GM11168 (cell line): ENCODE results near the gene METTL18.

Experiments used
- in situ Hi-C: fragments of 300-500 bp; cut with MboI; formaldehyde crosslinking; loops from one replicate; pipeline ENCODE4 v1.12.0; 2022; ENCODE audit warnings: low sequenced_read_pairs; ENCODE audit not compliant: unreplicated experiment

METTL18 gene

DNA sequence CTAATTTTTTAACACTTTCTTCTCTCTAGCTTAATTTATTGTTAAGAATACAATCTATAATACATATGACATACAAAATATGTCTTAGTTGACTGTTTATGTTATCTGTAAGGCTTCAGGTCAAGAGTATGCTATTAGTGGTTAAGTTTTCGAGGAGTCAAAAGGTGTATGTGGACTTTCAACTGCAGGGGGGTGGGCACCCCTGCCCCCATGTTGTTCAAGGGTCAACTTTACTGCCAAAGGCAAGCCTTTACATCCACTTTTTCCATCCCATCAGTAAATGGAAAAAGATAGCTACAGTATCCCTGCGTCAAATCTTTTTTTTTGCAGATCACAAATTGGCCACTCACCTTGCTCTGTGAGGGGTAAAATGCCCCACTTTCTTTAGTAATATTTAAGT lies 6.3 kb downstream of the METTL18 start:
- in situ Hi-C loops, result no loop called here

DNA sequence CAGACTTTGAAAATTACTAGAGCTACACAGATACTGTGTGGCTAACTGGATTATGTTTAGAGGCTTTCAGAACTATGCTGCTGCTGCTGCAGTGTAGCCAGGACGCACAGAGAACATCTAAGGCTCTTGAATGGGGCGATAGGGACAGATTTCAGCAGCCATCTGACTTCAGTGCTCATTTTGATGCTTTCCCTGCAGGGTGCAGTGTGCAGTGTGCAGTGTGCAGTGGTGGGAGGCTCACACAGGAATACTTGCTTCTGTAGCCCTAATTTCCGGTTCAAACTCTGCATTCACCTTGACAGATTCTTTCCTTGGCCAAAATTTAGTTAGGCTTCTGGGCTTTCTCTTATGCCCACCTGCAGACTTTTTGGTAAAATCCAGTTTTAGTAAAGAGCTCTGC lies 7.7 kb downstream of the METTL18 start:
- in situ Hi-C loops, result no loop called here

- in situ Hi-C loops, result no loop called here
These were observed 9.4 kb downstream of the METTL18 start for GRCh38 chr1:169785267-169785666.

DNA sequence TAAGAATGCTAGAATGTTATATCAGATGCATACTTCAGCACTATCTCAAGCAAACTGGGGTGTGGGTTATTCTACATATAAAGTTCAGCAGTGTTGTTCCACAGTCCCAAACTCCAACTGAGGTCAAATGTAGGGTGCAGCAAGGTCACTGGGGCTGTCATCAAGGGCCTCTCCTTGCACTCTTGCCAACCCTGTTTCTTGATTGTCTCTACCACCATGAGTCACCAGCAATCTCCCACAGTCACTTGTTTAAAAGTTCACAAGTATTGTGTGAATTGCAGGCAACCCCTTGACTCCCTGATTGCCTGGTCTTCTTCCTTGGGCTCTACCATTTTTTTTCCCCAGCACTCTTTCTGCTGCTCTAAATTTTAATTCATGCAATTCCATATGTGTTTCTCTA lies 10.6 kb downstream of the METTL18 start:
- in situ Hi-C loops, result no loop called here

- in situ Hi-C loops, result no loop called here
These were observed 12.1 kb downstream of the METTL18 start for GRCh38 chr1:169782596-169782995.

GRCh38 chr1:169779970-169780369 lies 14.7 kb downstream of the METTL18 start:
- in situ Hi-C loops, result no loop called here

DNA sequence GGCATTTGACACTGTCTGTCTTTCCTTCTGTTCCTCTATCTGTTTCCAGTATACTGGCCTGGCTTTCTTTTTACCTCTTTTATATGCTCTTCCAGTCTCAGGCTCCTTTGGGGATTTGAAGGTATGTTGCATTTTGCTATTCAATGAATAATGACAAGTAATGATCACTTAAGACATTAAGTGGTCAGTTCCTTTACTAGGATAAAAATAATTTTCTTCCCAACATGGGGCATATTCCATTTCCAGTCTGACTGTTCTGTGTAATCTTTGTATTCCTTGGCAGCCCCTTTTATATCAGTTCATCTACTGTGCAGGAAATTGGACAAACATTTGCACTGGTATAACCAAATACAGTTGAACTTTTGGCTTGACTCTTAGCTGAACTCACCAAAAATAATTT lies 15.6 kb downstream of the METTL18 start:
- in situ Hi-C loops, result no loop called here

GRCh38 chr1:169776440-169776839 lies 18.3 kb downstream of the METTL18 start:
- in situ Hi-C loops, result no loop called here

GRCh38 chr1:169768161-169768560 lies 26.5 kb downstream of the METTL18 start:
- in situ Hi-C loops, result no loop called here

DNA sequence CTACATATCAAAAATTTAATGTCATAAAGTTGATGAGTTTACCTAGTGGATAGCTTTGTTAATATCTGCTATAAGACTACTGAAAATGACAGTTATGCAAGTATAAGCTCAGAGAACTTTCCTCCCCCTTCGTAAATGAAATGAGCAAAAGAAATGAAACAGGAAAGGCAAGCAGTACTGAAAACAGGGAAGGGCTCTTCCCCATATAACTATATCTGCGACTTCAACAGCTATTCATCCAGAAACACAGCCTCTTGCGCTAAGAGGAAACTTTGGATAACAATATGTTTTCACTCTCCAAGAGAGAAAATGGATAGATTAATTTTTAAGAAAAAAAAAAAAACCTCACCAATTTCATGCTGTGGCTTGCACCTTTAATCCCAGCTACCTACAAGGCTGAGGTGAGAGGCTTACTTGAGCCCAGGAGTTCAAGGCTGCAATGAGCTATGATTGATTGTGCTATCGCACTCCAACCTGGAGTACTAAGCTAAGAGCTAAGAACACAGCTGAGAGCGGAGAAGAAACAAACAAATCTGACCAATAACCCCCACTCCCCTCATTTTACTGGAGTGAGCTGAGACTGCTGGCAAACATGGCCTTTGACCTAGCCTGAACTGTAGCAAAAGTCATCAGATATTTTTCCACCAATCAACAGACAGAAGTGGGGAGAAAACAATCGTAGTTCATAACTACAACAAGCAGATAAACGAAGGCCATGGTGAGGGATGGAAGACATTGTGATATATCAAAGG lies 29.0 kb downstream of the METTL18 start:
- in situ Hi-C loops, result no loop called here

- in situ Hi-C loops, result no loop called here
These were observed 29.8 kb downstream of the METTL18 start for GRCh38 chr1:169764919-169765318.

GRCh38 chr1:169762699-169763098 lies 32.0 kb downstream of the METTL18 start:
- in situ Hi-C loops, result no loop called here

DNA sequence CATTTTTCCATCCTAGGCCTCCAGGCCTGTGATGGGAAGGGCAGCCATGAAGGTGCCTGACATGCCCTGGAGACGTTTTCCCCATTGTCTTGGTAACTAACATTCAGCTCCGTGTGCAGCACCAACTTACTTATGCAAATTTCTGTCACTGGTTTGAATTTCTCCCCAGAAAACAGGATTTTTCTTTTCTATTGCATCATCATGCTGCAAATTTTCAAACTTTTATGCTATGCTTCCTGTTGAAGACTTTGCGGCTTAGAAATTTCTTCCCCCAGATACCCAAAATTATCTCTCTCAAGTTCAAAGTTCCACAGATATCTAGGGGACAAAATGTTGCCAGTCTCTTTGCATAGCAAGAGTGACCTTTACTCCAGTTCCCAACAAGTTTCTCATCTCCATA lies 35.7 kb downstream of the METTL18 start:
- in situ Hi-C loops, result no loop called here

DNA sequence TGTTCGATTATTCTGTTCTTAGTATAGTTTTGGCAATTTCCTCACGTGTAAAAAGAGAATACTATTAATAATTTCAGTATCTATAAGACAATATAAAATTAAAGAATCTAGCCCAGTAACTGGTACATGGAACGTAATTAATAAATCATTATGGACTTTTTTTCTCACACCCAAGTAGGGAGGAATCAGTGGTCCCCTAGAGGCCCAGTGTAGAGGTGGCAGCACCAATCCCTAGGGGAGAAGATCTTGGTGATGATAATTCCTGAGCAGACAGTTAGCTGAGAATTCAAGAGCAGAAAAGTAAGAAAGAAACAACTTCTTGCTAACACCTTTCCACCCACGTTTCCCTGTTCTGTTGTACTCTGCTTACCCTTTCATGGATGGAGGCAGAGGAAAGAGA lies 41.2 kb downstream of the METTL18 start:
- in situ Hi-C loops, result no loop called here

GRCh38 chr1:169750041-169750440 lies 44.7 kb downstream of the METTL18 start:
- in situ Hi-C loops, result no loop called here

GRCh38 chr1:169746550-169746949 lies 48.2 kb downstream of the METTL18 start:
- in situ Hi-C loops, result no loop called here

- in situ Hi-C loops, result no loop called here
These were observed 49.5 kb downstream of the METTL18 start for GRCh38 chr1:169745015-169745861.
